GM18870 (cell line): ENCODE results near the gene MAN1A1.

Source experiments
- ATAC-seq: cut with Tn5 transposase; IDR thresholded peaks from one replicate; pipeline ENCODE4 v1.9.1; 2021; ENCODE audit warnings: moderate library complexity; ENCODE audit not compliant: unreplicated experiment

MAN1A1 gene

GRCh38 chr6:119240257-119241110 lies 109.1 kb downstream of the MAN1A1 start:
- ATAC-seq: peak; percentile 36

GRCh38 chr6:119237177-119237715 lies 112.3 kb downstream of the MAN1A1 start:
- no peak for ATAC-seq

- no peak for ATAC-seq
Measured at GRCh38 chr6:119234941-119235340, 114.6 kb downstream of the MAN1A1 start.

- ATAC-seq: no peak
Measured at GRCh38 chr6:119234457-119234856, 115.1 kb downstream of the MAN1A1 start.

- no peak for ATAC-seq
Measured at GRCh38 chr6:119233312-119233984, 116.1 kb downstream of the MAN1A1 start.

- ATAC-seq: no peak
Measured at GRCh38 chr6:119231394-119231793, 118.2 kb downstream of the MAN1A1 start.

GRCh38 chr6:119230160-119230559 lies 119.4 kb downstream of the MAN1A1 start:
- no peak for ATAC-seq

GRCh38 chr6:119227377-119227776 lies 122.2 kb downstream of the MAN1A1 start:
- no peak for ATAC-seq

GRCh38 chr6:119226089-119226488 lies 123.5 kb downstream of the MAN1A1 start:
- no peak for ATAC-seq

GRCh38 chr6:119224095-119224701 lies 125.4 kb downstream of the MAN1A1 start:
- ATAC-seq: no peak

GRCh38 chr6:119220452-119220851 lies 129.1 kb downstream of the MAN1A1 start:
- ATAC-seq: no peak

- no peak for ATAC-seq
Measured at GRCh38 chr6:119218548-119218947, 131.0 kb downstream of the MAN1A1 start.

- ATAC-seq: no peak
Measured at GRCh38 chr6:119215885-119216590, 133.5 kb downstream of the MAN1A1 start.

GRCh38 chr6:119215309-119215708 lies 134.3 kb downstream of the MAN1A1 start:
- no peak for ATAC-seq

- ATAC-seq: no peak
Measured at GRCh38 chr6:119210596-119210995, 139.0 kb downstream of the MAN1A1 start.

- peak; percentile 64 for ATAC-seq
Measured at GRCh38 chr6:119209452-119210205, 139.9 kb downstream of the MAN1A1 start.

- no peak for ATAC-seq
Measured at GRCh38 chr6:119207971-119208725, 141.4 kb downstream of the MAN1A1 start.

- no peak for ATAC-seq
Measured at GRCh38 chr6:119207327-119207726, 142.2 kb downstream of the MAN1A1 start.

GRCh38 chr6:119205911-119206618 lies 143.5 kb downstream of the MAN1A1 start:
- peak; percentile 81 for ATAC-seq
